Stimulated activated CD4-positive, alpha-beta T cell treated with anti-CD3 and anti-CD28 coated beads, TNF-alpha, amount 100 ng/mL, for 24 hours (primary cell): ENCODE measurements around the gene PLA1A.
"Not testable (repeated sequence)": the region's sequence is repeated elsewhere in the genome, so short reads cannot be mapped to it uniquely, and the experiment has no call there.

Source experiments
- DNase-seq, 3 experiments: peaks; one replicate each; pipeline ENCODE4 v3.0.0-alpha.2; 2020; ENCODE audit warnings: low read depth in 3 of 3

Gene PLA1A

GRCh38 chr3:119597548-119598288, at the start of gene PLA1A:
Gene PLA1A (plus strand): TSS chr3:119597885. CDS start chr3:119597914, 29 bp downstream.
- no peak for DNase-seq

- DNase-seq, result no peak
Measured at GRCh38 chr3:119548341-119548740, 49.3 kb upstream of the PLA1A start.

GRCh38 chr3:119550192-119550910, 47.3 kb upstream of the PLA1A start:
- DNase-seq, result no peak

GRCh38 chr3:119551598-119551997, 46.1 kb upstream of the PLA1A start:
- DNase-seq, result no peak

GRCh38 chr3:119552928-119553327, 44.8 kb upstream of the PLA1A start:
- DNase-seq, result not testable (repeated sequence)

GRCh38 chr3:119553823-119554415, 43.8 kb upstream of the PLA1A start:
- no peak for DNase-seq

GRCh38 chr3:119555309-119555735, 42.4 kb upstream of the PLA1A start:
- no peak for DNase-seq

GRCh38 chr3:119555929-119556328, 41.8 kb upstream of the PLA1A start:
- no peak for DNase-seq

GRCh38 chr3:119557192-119557876, 40.4 kb upstream of the PLA1A start:
- no peak for DNase-seq

- no peak for DNase-seq
Measured at GRCh38 chr3:119557877-119558269, 39.8 kb upstream of the PLA1A start.

- DNase-seq, result no peak
Measured at GRCh38 chr3:119558626-119559317, 38.9 kb upstream of the PLA1A start.

- DNase-seq, result peak in 2 of 3 experiments; percentile 18 to 57
Measured at GRCh38 chr3:119559441-119559963, 38.2 kb upstream of the PLA1A start, which contains the start of gene CD80. Gene CD80 (minus strand): TSS chr3:119559614. CDS start chr3:119557728, 1,886 bp downstream.

GRCh38 chr3:119560160-119560559, 37.5 kb upstream of the PLA1A start:
- no peak for DNase-seq

- DNase-seq, result no peak
Measured at GRCh38 chr3:119562307-119562961, 35.3 kb upstream of the PLA1A start.

GRCh38 chr3:119563334-119563733, 34.4 kb upstream of the PLA1A start:
- DNase-seq, result not testable (repeated sequence)

- DNase-seq, result no peak
Measured at GRCh38 chr3:119569156-119569555, 28.5 kb upstream of the PLA1A start.

GRCh38 chr3:119570229-119570628, 27.5 kb upstream of the PLA1A start:
- no peak for DNase-seq

GRCh38 chr3:119571230-119571629, 26.5 kb upstream of the PLA1A start:
- DNase-seq, result no peak

GRCh38 chr3:119571688-119572087, 26.0 kb upstream of the PLA1A start:
- DNase-seq, result no peak

GRCh38 chr3:119575507-119575906, 22.2 kb upstream of the PLA1A start:
- no peak for DNase-seq
